Ovary (tissue), 3 donors: Measurements from ENCODE around the gene KBTBD2.

Experiments used
- EP300 ChIP-seq: sonication (generic); formaldehyde crosslinking; IDR thresholded peaks from one replicate; pipeline ENCODE4 v1.6.1; 2017; ENCODE audit warnings: antibody characterized with exemption
- POLR2A ChIP-seq: fragments of 450-650 bp; IDR thresholded peaks from one replicate; pipeline ENCODE4 v1.6.1; 2017; ENCODE audit warnings: antibody characterized with exemption, mild to moderate bottlenecking, moderate library complexity
- TF ChIP-seq, protein P1 (sequence below), 3 donors: fragments of 450-650 bp in 2 of 3; fragments of 200-600 bp in 1 of 3; IDR thresholded peaks; one replicate each; pipeline versions ENCODE4 v1.5.1 to v1.8.0; 2016 to 2022; ENCODE audit warnings: antibody characterized with exemption in 3 of 3, mild to moderate bottlenecking in 1 of 3
- donor health status: DM: no; HTN: no; CAD: no.

DNA sequence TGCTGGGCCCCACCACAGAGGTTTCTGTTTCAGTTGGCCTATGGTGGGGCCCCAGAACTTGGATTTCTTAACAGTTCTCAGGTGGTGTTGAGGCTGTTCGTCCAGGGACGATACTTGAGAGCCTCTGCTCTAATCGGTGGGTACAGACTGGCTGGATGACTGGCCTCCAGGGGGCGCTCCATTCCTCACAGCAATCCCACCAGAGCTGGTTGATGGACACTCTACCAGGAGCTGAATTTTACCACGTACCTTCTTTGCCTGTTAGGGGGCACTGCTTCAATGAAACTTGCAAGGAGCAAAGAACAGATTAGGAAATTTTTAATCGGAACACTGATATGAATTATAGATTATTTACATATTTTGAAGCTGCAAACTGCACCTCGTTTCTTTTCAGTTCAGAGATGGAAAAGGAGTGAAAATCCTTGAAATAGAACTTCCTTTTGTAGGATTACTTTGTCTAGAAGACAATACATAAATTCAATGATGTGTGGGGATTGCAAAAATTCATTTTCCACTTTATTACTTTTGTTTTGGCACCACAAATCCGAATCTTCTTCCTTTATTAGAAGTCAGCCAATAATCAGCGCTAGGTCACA is 44.8 kb downstream of the KBTBD2 start:
- TF ChIP-seq POLR2A (no peak), EP300 (no peak)
- TF ChIP-seq, protein P1, sequence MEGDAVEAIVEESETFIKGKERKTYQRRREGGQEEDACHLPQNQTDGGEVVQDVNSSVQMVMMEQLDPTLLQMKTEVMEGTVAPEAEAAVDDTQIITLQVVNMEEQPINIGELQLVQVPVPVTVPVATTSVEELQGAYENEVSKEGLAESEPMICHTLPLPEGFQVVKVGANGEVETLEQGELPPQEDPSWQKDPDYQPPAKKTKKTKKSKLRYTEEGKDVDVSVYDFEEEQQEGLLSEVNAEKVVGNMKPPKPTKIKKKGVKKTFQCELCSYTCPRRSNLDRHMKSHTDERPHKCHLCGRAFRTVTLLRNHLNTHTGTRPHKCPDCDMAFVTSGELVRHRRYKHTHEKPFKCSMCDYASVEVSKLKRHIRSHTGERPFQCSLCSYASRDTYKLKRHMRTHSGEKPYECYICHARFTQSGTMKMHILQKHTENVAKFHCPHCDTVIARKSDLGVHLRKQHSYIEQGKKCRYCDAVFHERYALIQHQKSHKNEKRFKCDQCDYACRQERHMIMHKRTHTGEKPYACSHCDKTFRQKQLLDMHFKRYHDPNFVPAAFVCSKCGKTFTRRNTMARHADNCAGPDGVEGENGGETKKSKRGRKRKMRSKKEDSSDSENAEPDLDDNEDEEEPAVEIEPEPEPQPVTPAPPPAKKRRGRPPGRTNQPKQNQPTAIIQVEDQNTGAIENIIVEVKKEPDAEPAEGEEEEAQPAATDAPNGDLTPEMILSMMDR (IDR thresholded peaks at IDR 0.05): peak; percentile 64 to 76 (median 71)
